Progenitor cell of endocrine pancreas (in vitro differentiated cells): ENCODE data around the gene TAF11L13. TPM values are rescaled to one million over a fixed set of nuclear protein-coding genes. Genes with fewer than 3 reads are reported as not detected.

Source experiments
- DNase-seq: peaks from one replicate; pipeline ENCODE4 v3.0.0; 2021; ENCODE audit warnings: low spot score; ENCODE audit not compliant: unreplicated experiment
- H3K27ac Mint-ChIP-seq: 2 replicates; pipeline ENCODE4 v1.8.0; 2021; ENCODE audit warnings: mild to moderate bottlenecking, moderate library complexity, mixed read lengths
- H3K27me3 Mint-ChIP-seq: 2 replicates; pipeline ENCODE4 v1.8.0; 2021; ENCODE audit warnings: mixed read lengths
- H3K36me3 Mint-ChIP-seq: 2 replicates; pipeline ENCODE4 v1.8.0; 2022; ENCODE audit warnings: mixed read lengths; ENCODE audit not compliant: insufficient read depth
- H3K4me1 Mint-ChIP-seq: 2 replicates; pipeline ENCODE4 v1.8.0; 2021; ENCODE audit warnings: low read depth, mixed read lengths
- H3K4me3 Mint-ChIP-seq: 2 replicates; pipeline ENCODE4 v1.8.0; 2021; ENCODE audit warnings: low read depth, mild to moderate bottlenecking, moderate library complexity, mixed read lengths
- H3K9me3 Mint-ChIP-seq: 2 replicates; pipeline ENCODE4 v1.8.0; 2021; ENCODE audit warnings: low read depth, mixed read lengths
- CTCF ChIP-seq: fragments of 200-600 bp; sonication (generic); IDR thresholded peaks from one replicate; pipeline ENCODE4 v1.5.0; 2021; ENCODE audit warnings: antibody characterized with exemption, mild to moderate bottlenecking; ENCODE audit not compliant: unreplicated experiment
- total RNA-seq: library from RNA; stranded (reverse); gene quantifications from 2 replicates; pipeline ENCODE4 v1.2.1, GENCODE V29; 2021

TAF11L13 gene
- total RNA-seq, 1 donor from 2014 or later: not detected

GRCh38 chr5:17655921-17656320, 24.0 kb downstream of the TAF11L13 start:
- Mint-ChIP-seq H3K4me3 (no peak overlapping the region), H3K9me3 (peaks cover 3% of the 10 kb centered on the region), H3K27me3 (no peaks in the 10 kb centered on the region), H3K4me1 (no peaks in the 10 kb centered on the region), H3K36me3 (no peaks in the 10 kb centered on the region), H3K27ac (no peak overlapping the region)
- TF ChIP-seq CTCF: no peak
- DNase-seq: no peak

- no peak overlapping the region for H3K4me3 Mint-ChIP-seq
- TF ChIP-seq CTCF: no peak
- no peak overlapping the region for H3K27ac Mint-ChIP-seq
- no peaks in the 10 kb centered on the region for H3K36me3 Mint-ChIP-seq
- DNase-seq: no peak
- H3K9me3 Mint-ChIP-seq: peaks cover 10% of the 10 kb centered on the region
- no peaks in the 10 kb centered on the region for H3K27me3 Mint-ChIP-seq
- no peaks in the 10 kb centered on the region for H3K4me1 Mint-ChIP-seq
These were observed 31.3 kb downstream of the TAF11L13 start for GRCh38 chr5:17663182-17663581.

DNA sequence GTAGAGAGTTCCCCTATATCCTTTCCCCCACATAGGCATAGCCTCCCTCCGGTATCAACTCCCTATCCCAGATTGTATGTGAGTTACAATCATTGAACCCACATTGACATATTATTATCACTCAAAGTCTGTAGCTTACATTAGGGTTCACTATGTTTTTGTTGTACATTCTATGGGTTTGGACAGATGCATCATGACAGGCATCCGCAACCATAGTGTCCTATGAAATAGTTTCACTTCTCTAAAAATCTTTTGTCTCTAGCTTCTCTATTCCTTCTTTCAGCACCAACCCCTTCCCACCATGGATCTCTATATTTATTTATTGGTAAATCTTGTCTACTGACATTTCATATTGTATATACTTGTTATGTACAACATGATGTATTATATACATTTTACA, 33.9 kb downstream of the TAF11L13 start:
- TF ChIP-seq CTCF: no peak
- no peak for DNase-seq
- Mint-ChIP-seq H3K27ac (no peak overlapping the region), H3K4me1 (no peaks in the 10 kb centered on the region), H3K9me3 (peaks cover 8% of the 10 kb centered on the region), H3K27me3 (no peaks in the 10 kb centered on the region), H3K4me3 (no peak overlapping the region), H3K36me3 (no peaks in the 10 kb centered on the region)

- Mint-ChIP-seq H3K27me3 (no peaks in the 10 kb centered on the region), H3K4me3 (no peak overlapping the region)
These were observed 34.9 kb downstream of the TAF11L13 start for GRCh38 chr5:17666726-17667235.

DNA sequence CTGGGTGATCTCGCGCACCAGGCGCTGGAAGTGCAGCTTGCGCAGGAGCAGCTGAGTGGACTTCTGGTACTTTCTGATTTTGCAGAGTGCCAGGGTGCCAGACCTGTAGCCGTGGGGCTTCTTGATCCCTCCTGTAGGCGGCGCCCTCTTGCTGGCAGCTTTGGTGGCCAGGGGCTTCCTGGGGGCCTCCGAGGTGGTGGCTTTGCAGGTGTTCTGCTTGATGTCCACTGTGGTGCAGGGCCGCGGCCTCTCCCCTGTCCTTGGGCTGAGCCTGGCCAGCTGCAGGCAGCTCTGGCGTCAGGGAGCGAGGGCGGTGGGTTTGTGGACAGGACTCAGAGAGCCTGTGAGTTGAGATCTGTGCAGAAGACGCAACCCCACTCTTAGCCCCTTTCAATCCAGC, 38.5 kb downstream of the TAF11L13 start:
- Mint-ChIP-seq H3K4me3 (no peak overlapping the region), H3K27ac (no peak overlapping the region), H3K4me1 (no peaks in the 10 kb centered on the region), H3K36me3 (no peaks in the 10 kb centered on the region), H3K9me3 (no peaks in the 10 kb centered on the region), H3K27me3 (no peaks in the 10 kb centered on the region)
- no peak for TF ChIP-seq CTCF
- no peak for DNase-seq

More at GRCh38 chr5:17666726-17667235, 34.9 kb downstream of the TAF11L13 start:
- H3K36me3 Mint-ChIP-seq: no peaks in the 10 kb centered on the region
- no peak overlapping the region for H3K27ac Mint-ChIP-seq
- no peak for DNase-seq
- H3K9me3 Mint-ChIP-seq: peaks cover 3% of the 10 kb centered on the region
- TF ChIP-seq CTCF: no peak
- no peaks in the 10 kb centered on the region for H3K4me1 Mint-ChIP-seq
